HEK293T (cell line): ENCODE measurements around the gene RBM3.

Source experiments
- CTCF ChIA-PET: fragments of 350-600 bp; formaldehyde crosslinking; extraction: SDS; loops from one replicate; lab custom pipeline; 2021; ENCODE audit warnings: antibody characterized with exemption, inconsistent platforms; lab: Yijun Ruan, JAX
- POLR2A ChIA-PET: fragments of 350-600 bp; formaldehyde crosslinking; extraction: SDS; loops from one replicate; lab custom pipeline; 2020; ENCODE audit warnings: antibody characterized with exemption, inconsistent platforms; lab: Yijun Ruan, JAX
- DNase-seq: peaks from one replicate; pipeline ENCODE4 v3.0.0; 2012; ENCODE audit warnings: mixed read lengths; ENCODE audit errors: extremely low spot score
- ARNT ChIP-seq: fragments of 450-650 bp; IDR thresholded peaks from 2 replicates; pipeline ENCODE4 v1.6.1; 2017; ENCODE audit warnings: mild to moderate bottlenecking
- BHLHE40 ChIP-seq: fragments of 450-650 bp; IDR thresholded peaks from 2 replicates; pipeline ENCODE4 v1.6.1; 2016; ENCODE audit warnings: mild to moderate bottlenecking, moderate library complexity, borderline replicate concordance
- CTBP1 ChIP-seq: fragments of 450-650 bp; IDR thresholded peaks from 2 replicates; pipeline ENCODE4 v1.6.1; 2016; ENCODE audit warnings: borderline replicate concordance
- ELF4 ChIP-seq: fragments of 450-650 bp; IDR thresholded peaks from 2 replicates; pipeline ENCODE4 v1.6.1; 2017; ENCODE audit warnings: antibody characterized with exemption
- FOXA1 ChIP-seq: fragments of 450-650 bp; IDR thresholded peaks from 2 replicates; pipeline ENCODE4 v1.6.1; 2016; ENCODE audit warnings: mild to moderate bottlenecking
- FOXK2 ChIP-seq: fragments of 450-650 bp; IDR thresholded peaks from 2 replicates; pipeline ENCODE4 v1.6.1; 2016; ENCODE audit warnings: mild to moderate bottlenecking
- FOXM1 ChIP-seq: fragments of 450-650 bp; IDR thresholded peaks from 2 replicates; pipeline ENCODE4 v1.6.1; 2017; ENCODE audit warnings: mild to moderate bottlenecking, borderline replicate concordance
- HDGF ChIP-seq: fragments of 450-650 bp; IDR thresholded peaks from 2 replicates; pipeline ENCODE4 v1.6.1; 2017; ENCODE audit warnings: antibody characterized with exemption, borderline replicate concordance
- L3MBTL2 ChIP-seq: fragments of 450-650 bp; conservative IDR thresholded peaks from 2 replicates; pipeline ENCODE4 v1.6.1; 2016; ENCODE audit warnings: mild to moderate bottlenecking
- LEF1 ChIP-seq: fragments of 450-650 bp; IDR thresholded peaks from 2 replicates; pipeline ENCODE4 v1.6.1; 2017; ENCODE audit warnings: mild to moderate bottlenecking, borderline replicate concordance
- NFRKB ChIP-seq: fragments of 450-650 bp; IDR thresholded peaks from 2 replicates; pipeline ENCODE4 v1.6.1; 2016; ENCODE audit warnings: mild to moderate bottlenecking, moderate library complexity
- SP1 ChIP-seq: fragments of 450-650 bp; IDR thresholded peaks from 2 replicates; pipeline ENCODE4 v1.6.1; 2017
- SUZ12 ChIP-seq: fragments of 450-650 bp; IDR thresholded peaks from 2 replicates; pipeline ENCODE4 v1.6.1; 2016; ENCODE audit warnings: mild to moderate bottlenecking
- TARDBP ChIP-seq: fragments of 450-650 bp; IDR thresholded peaks from 2 replicates; pipeline ENCODE4 v1.6.1; 2016
- ZNF384 ChIP-seq: fragments of 450-650 bp; IDR thresholded peaks from 2 replicates; pipeline ENCODE4 v1.6.1; 2016
- TF ChIP-seq, protein P1 (sequence below): fragments of 450-650 bp; IDR thresholded peaks from 2 replicates; pipeline ENCODE4 v1.6.1; 2016

The RBM3 gene

DNA sequence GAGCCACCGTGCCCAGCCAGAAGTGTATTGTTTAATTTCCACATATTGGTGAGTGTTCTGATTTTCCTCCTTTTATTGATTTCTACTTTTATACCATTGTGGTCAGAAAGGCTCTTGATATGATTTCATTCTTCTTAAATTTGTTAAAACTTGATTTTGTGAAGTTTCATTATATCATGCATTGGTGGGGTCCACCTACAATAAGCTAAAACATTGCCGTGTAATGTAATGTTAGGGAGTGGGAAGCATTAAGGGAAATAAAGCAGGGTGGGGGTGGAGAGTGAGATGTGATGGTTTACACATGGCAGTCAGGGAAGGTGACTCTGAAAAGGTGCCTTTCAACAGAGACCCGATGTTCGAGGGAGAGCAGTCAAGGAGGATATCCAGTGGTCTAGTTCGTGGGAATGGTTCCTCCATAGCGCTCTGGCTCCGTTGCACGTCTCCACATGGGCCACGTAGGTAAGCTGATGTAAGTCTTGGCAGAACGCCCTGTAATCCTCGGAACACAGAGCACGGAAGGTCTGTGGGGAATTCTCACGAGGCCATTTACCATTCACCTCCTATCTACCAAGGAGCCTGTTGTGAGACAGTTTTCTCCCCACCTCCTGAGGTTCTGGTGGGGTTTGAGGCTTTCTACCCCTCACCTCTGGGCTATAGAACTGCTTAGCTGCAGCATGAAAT lies 15.3 kb downstream of the RBM3 start:
- no peak for TF ChIP-seq BHLHE40
- TF ChIP-seq CTBP1 = no peak
- no peak for TF ChIP-seq FOXM1
- no peak for TF ChIP-seq LEF1
- no peak for TF ChIP-seq HDGF
- TF ChIP-seq ELF4 = no peak
- TF ChIP-seq ARNT = no peak
- TF ChIP-seq TARDBP = no peak
- TF ChIP-seq ZNF384 = no peak
- TF ChIP-seq FOXK2 = no peak
- no peak for TF ChIP-seq L3MBTL2
- no peak for TF ChIP-seq SP1
- TF ChIP-seq SUZ12 = no peak
- TF ChIP-seq, protein P1, sequence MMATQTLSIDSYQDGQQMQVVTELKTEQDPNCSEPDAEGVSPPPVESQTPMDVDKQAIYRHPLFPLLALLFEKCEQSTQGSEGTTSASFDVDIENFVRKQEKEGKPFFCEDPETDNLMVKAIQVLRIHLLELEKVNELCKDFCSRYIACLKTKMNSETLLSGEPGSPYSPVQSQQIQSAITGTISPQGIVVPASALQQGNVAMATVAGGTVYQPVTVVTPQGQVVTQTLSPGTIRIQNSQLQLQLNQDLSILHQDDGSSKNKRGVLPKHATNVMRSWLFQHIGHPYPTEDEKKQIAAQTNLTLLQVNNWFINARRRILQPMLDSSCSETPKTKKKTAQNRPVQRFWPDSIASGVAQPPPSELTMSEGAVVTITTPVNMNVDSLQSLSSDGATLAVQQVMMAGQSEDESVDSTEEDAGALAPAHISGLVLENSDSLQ = no peak
- ChIA-PET CTCF (no interaction called here), POLR2A (interaction anchor here (1.2 to 1.5 kb wide), 2 partner anchors 8 to 15 kb away, joined by 5 to 6 read pairs; partner anchors contain the start of gene RBM3)
- DNase-seq = no peak

DNA sequence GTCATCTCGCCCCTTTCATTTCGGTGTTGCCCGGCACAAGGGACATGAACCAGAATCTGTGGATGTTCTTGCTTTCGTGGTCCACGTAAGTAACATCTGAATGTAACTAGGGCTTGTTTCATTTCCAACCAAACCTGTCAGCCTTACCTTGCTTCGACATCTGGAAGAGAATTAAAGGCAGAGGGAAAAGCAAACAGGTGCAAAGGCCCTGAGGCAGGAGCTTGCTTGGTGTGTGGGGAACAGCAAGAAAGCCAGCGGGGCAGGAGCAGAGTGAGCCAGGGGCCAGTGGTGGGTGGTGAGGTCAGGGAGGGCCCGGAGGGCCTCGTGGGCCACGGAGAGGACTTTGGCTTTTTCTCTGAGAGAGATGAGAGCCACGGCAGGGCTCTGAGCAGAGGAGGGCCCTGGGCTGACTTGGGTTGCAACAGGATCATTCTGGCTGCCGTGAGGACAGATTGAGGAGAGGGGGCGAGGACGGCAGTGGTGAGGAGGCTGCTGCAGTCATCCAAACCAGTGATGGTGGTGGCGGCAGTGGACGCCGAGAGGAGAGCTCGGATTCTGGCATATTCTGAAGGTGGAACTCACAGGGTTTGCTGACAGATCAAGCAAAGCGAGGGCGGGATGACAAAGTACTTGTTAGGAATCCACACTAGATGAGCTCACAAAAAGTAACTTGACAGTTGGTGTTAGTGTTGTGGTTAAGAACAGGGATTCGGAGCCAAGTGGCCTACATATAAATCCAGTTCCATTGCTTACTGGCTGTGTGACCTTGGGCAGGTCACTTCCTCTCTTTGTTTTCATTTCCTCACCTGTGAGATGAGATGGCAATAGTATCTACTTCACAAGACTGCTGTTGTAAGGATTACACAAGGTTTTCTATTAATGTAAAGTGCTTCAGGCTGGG lies 16.2 kb downstream of the RBM3 start:
- TF ChIP-seq FOXA1 (no peak), NFRKB (no peak), SUZ12 (no peak), FOXK2 (no peak), ELF4 (no peak), FOXM1 (no peak), HDGF (no peak), BHLHE40 (no peak), L3MBTL2 (no peak), ZNF384 (no peak), SP1 (no peak)
- CTCF ChIA-PET = no interaction called here
- no peak for DNase-seq
- POLR2A ChIA-PET = interaction anchor here (1.5 kb wide), 1 partner anchor 8 kb away, joined by 6 read pairs; no protein-coding TSS in a partner anchor

GRCh38 chrX:48591255-48591791 lies 17.0 kb downstream of the RBM3 start:
- POLR2A ChIA-PET = no interaction called here
- CTCF ChIA-PET = no interaction called here
- TF ChIP-seq ZNF384 (no peak), FOXM1 (no peak), TARDBP (no peak), ELF4 (no peak), SUZ12 (no peak)
- no peak for DNase-seq

GRCh38 chrX:48592971-48593370 lies 18.7 kb downstream of the RBM3 start:
- CTCF ChIA-PET = no interaction called here
- DNase-seq = no peak
- TF ChIP-seq BHLHE40 (no peak), TARDBP (no peak), ELF4 (no peak), FOXK2 (no peak)
- POLR2A ChIA-PET = interaction anchor here (4.0 kb wide), 1 partner anchor 18 kb away, joined by 16 read pairs; the partner anchor contains the start of gene RBM3

- POLR2A ChIA-PET = interaction anchor here (4.0 kb wide), 1 partner anchor 21 kb away, joined by 16 read pairs; the partner anchor contains the start of gene RBM3
- TF ChIP-seq FOXK2 (no peak), ARNT (no peak), FOXA1 (no peak), FOXM1 (no peak), CTBP1 (no peak), HDGF (no peak), SUZ12 (no peak), ZNF384 (no peak), TARDBP (no peak), ELF4 (no peak), L3MBTL2 (no peak), SP1 (no peak), LEF1 (no peak), BHLHE40 (no peak), NFRKB (no peak)
- TF ChIP-seq, protein P1 = no peak
- CTCF ChIA-PET = no interaction called here
- DNase-seq = no peak
Observed at GRCh38 chrX:48595929-48596328, 21.6 kb downstream of the RBM3 start.
